ENCODE data around the gene CEP295NL. TPM values are rescaled to one million over a fixed set of nuclear protein-coding genes. Genes with fewer than 3 reads are reported as not detected.

The CEP295NL gene
- total and polyA plus RNA-seq, 2 of the 8 experiments (the other 6 are each of a cell fraction or from before 2014, with no cell fraction given), result 0.06 to 2.0 TPM

DNA sequence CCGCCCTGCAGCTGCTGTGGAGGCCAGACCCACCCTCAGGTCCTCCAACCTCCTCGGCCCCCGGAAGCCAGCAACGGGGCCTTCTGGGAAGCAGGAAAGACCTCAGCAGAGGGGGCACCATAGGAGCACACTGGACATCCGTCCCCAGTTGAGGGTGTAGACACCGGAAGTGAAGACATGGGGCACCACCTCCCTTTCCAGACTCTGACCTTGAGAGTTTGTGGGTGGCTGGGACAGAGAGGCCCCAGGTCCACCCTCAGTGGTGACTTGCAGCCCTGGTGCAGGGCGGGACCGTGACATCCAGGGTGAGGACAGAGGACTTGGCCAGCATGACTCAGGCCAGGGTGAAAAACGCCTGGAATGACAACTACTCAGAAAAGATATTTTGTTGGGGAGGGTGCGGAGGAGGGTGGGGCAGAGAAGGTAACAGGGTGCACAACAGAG, 19.9 kb downstream of the CEP295NL start (continued):
- TF ChIP-seq, protein P1, sequence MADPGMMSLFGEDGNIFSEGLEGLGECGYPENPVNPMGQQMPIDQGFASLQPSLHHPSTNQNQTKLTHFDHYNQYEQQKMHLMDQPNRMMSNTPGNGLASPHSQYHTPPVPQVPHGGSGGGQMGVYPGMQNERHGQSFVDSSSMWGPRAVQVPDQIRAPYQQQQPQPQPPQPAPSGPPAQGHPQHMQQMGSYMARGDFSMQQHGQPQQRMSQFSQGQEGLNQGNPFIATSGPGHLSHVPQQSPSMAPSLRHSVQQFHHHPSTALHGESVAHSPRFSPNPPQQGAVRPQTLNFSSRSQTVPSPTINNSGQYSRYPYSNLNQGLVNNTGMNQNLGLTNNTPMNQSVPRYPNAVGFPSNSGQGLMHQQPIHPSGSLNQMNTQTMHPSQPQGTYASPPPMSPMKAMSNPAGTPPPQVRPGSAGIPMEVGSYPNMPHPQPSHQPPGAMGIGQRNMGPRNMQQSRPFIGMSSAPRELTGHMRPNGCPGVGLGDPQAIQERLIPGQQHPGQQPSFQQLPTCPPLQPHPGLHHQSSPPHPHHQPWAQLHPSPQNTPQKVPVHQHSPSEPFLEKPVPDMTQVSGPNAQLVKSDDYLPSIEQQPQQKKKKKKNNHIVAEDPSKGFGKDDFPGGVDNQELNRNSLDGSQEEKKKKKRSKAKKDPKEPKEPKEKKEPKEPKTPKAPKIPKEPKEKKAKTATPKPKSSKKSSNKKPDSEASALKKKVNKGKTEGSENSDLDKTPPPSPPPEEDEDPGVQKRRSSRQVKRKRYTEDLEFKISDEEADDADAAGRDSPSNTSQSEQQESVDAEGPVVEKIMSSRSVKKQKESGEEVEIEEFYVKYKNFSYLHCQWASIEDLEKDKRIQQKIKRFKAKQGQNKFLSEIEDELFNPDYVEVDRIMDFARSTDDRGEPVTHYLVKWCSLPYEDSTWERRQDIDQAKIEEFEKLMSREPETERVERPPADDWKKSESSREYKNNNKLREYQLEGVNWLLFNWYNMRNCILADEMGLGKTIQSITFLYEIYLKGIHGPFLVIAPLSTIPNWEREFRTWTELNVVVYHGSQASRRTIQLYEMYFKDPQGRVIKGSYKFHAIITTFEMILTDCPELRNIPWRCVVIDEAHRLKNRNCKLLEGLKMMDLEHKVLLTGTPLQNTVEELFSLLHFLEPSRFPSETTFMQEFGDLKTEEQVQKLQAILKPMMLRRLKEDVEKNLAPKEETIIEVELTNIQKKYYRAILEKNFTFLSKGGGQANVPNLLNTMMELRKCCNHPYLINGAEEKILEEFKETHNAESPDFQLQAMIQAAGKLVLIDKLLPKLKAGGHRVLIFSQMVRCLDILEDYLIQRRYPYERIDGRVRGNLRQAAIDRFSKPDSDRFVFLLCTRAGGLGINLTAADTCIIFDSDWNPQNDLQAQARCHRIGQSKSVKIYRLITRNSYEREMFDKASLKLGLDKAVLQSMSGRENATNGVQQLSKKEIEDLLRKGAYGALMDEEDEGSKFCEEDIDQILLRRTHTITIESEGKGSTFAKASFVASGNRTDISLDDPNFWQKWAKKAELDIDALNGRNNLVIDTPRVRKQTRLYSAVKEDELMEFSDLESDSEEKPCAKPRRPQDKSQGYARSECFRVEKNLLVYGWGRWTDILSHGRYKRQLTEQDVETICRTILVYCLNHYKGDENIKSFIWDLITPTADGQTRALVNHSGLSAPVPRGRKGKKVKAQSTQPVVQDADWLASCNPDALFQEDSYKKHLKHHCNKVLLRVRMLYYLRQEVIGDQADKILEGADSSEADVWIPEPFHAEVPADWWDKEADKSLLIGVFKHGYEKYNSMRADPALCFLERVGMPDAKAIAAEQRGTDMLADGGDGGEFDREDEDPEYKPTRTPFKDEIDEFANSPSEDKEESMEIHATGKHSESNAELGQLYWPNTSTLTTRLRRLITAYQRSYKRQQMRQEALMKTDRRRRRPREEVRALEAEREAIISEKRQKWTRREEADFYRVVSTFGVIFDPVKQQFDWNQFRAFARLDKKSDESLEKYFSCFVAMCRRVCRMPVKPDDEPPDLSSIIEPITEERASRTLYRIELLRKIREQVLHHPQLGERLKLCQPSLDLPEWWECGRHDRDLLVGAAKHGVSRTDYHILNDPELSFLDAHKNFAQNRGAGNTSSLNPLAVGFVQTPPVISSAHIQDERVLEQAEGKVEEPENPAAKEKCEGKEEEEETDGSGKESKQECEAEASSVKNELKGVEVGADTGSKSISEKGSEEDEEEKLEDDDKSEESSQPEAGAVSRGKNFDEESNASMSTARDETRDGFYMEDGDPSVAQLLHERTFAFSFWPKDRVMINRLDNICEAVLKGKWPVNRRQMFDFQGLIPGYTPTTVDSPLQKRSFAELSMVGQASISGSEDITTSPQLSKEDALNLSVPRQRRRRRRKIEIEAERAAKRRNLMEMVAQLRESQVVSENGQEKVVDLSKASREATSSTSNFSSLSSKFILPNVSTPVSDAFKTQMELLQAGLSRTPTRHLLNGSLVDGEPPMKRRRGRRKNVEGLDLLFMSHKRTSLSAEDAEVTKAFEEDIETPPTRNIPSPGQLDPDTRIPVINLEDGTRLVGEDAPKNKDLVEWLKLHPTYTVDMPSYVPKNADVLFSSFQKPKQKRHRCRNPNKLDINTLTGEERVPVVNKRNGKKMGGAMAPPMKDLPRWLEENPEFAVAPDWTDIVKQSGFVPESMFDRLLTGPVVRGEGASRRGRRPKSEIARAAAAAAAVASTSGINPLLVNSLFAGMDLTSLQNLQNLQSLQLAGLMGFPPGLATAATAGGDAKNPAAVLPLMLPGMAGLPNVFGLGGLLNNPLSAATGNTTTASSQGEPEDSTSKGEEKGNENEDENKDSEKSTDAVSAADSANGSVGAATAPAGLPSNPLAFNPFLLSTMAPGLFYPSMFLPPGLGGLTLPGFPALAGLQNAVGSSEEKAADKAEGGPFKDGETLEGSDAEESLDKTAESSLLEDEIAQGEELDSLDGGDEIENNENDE (IDR thresholded peaks at IDR 0.05; ENCODE audit: insufficient replicate concordance, low read length), result no peak
- TF ChIP-seq BCL11A (IDR thresholded peaks at IDR 0.05; ENCODE audit: low read depth in 2 of 2, low read length in 2 of 2), result no peak
- TF ChIP-seq GABPA (IDR thresholded peaks at IDR 0.05; ENCODE audit: borderline replicate concordance, insufficient read depth, low read length), result no peak
- no peak for TF ChIP-seq FOSL1 (IDR thresholded peaks at IDR 0.05; ENCODE audit: insufficient read depth, low read depth, low read length)
- no peak for TF ChIP-seq RAD21 (IDR thresholded peaks at IDR 0.05 in 1 of 2, conservative IDR thresholded peaks at IDR 0.05 in 1 of 2; ENCODE audit: low read depth in 2 of 2, low read length in 2 of 2)
- TF ChIP-seq BACH1 (IDR thresholded peaks at IDR 0.05; ENCODE audit: low read length), result no peak
- no peak for TF ChIP-seq POLR2A (IDR thresholded peaks at IDR 0.05; ENCODE audit: control extremely low read depth in 1 of 2, low read depth in 2 of 2, low read length in 2 of 2)
- TF ChIP-seq, protein P2, sequence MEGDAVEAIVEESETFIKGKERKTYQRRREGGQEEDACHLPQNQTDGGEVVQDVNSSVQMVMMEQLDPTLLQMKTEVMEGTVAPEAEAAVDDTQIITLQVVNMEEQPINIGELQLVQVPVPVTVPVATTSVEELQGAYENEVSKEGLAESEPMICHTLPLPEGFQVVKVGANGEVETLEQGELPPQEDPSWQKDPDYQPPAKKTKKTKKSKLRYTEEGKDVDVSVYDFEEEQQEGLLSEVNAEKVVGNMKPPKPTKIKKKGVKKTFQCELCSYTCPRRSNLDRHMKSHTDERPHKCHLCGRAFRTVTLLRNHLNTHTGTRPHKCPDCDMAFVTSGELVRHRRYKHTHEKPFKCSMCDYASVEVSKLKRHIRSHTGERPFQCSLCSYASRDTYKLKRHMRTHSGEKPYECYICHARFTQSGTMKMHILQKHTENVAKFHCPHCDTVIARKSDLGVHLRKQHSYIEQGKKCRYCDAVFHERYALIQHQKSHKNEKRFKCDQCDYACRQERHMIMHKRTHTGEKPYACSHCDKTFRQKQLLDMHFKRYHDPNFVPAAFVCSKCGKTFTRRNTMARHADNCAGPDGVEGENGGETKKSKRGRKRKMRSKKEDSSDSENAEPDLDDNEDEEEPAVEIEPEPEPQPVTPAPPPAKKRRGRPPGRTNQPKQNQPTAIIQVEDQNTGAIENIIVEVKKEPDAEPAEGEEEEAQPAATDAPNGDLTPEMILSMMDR (IDR thresholded peaks at IDR 0.05; ENCODE audit: control extremely low read depth in 1 of 3, insufficient read depth in 1 of 3, low read depth in 1 of 3, low read length in 3 of 3), result no peak

All from H1 (cell line).